Measurements from ENCODE around the gene UBXN4. TPM values are rescaled to one million over a fixed set of nuclear protein-coding genes. Genes with fewer than 3 reads are reported as not detected.
"Not testable (repeated sequence)": the region's sequence is repeated elsewhere in the genome, so short reads cannot be mapped to it uniquely, and the experiment has no call there.

The UBXN4 gene
- total RNA-seq, 1 donor from 2014 or later: 58.1 TPM

- DNase-seq: no peak
- Histone ChIP-seq H3K27me3 (ENCODE audit: low read depth) (no peaks in the 10 kb centered on the region), H3K27ac (replicated peaks) (no peak overlapping the region), H3K4me1 (no peaks in the 10 kb centered on the region), H3K9me3 (replicated peaks) (no peaks in the 10 kb centered on the region), H3K36me3 (peaks cover 13% of the 10 kb centered on the region), H3K4me3 (no peak overlapping the region)
- intact Hi-C loops (cut with micrococcal nuclease): no loop called here
- TF ChIP-seq CTCF (IDR thresholded peaks at IDR 0.05; ENCODE audit: borderline replicate concordance): no peak
Measured at GRCh38 chr2:135791418-135792190, 49.9 kb downstream of the UBXN4 start.

- H3K27me3 ChIP-seq (ENCODE audit: low read depth): no peaks in the 10 kb centered on the region
- H3K27ac ChIP-seq (replicated peaks): no peak overlapping the region
- peaks cover 4% of the 10 kb centered on the region for H3K4me1 ChIP-seq
- no peak for TF ChIP-seq CTCF (IDR thresholded peaks at IDR 0.05; ENCODE audit: borderline replicate concordance)
- peaks cover 5% of the 10 kb centered on the region for H3K36me3 ChIP-seq
- intact Hi-C loops (cut with micrococcal nuclease): no loop called here
- H3K9me3 ChIP-seq (replicated peaks): no peaks in the 10 kb centered on the region
- no peak overlapping the region for H3K4me3 ChIP-seq
- no peak for DNase-seq
Measured at GRCh38 chr2:135792401-135793150, 50.9 kb downstream of the UBXN4 start.

GRCh38 chr2:135795641-135796040, 54.0 kb downstream of the UBXN4 start:
- DNase-seq; H3K4me3 ChIP-seq; H3K36me3 ChIP-seq; H3K27ac ChIP-seq (replicated peaks); intact Hi-C loops (cut with micrococcal nuclease); H3K27me3 ChIP-seq (ENCODE audit: low read depth); H3K9me3 ChIP-seq (replicated peaks): not testable (repeated sequence)
- peaks cover 14% of the 10 kb centered on the region for H3K4me1 ChIP-seq

GRCh38 chr2:135796606-135797005, 55.0 kb downstream of the UBXN4 start:
- Histone ChIP-seq H3K9me3 (replicated peaks) (peaks cover 4% of the 10 kb centered on the region), H3K36me3 (no peaks in the 10 kb centered on the region), H3K4me1 (peaks cover 14% of the 10 kb centered on the region), H3K27me3 (ENCODE audit: low read depth) (no peaks in the 10 kb centered on the region), H3K4me3 (no peak overlapping the region), H3K27ac (replicated peaks) (no peak overlapping the region)
- intact Hi-C loops (cut with micrococcal nuclease): no loop called here
- DNase-seq: no peak
- no peak for TF ChIP-seq CTCF (IDR thresholded peaks at IDR 0.05; ENCODE audit: borderline replicate concordance)

GRCh38 chr2:135797497-135798274, 56.0 kb downstream of the UBXN4 start:
- DNase-seq: peak; percentile 58
- Histone ChIP-seq H3K9me3 (replicated peaks) (peaks cover 11% of the 10 kb centered on the region), H3K36me3 (no peaks in the 10 kb centered on the region), H3K27ac (replicated peaks) (peak overlapping the region; percentile 53), H3K4me1 (peaks cover 14% of the 10 kb centered on the region), H3K27me3 (ENCODE audit: low read depth) (no peaks in the 10 kb centered on the region), H3K4me3 (no peak overlapping the region)
- intact Hi-C loops (cut with micrococcal nuclease): no loop called here
- TF ChIP-seq CTCF (IDR thresholded peaks at IDR 0.05; ENCODE audit: borderline replicate concordance): peak; percentile 90

Measured in left ventricle myocardium inferior (tissue), 1 donor.